H9 (cell line): ENCODE data around the gene OR9I1. TPM values are rescaled to one million over a fixed set of nuclear protein-coding genes. Genes with fewer than 3 reads are reported as not detected.

Experiments
- DNase-seq: peaks from one replicate; pipeline ENCODE4 v3.0.0-alpha.2; 2017
- H2AFZ ChIP-seq: one replicate; pipeline ENCODE4 v1.6.1; 2013; ENCODE audit warnings: mild to moderate bottlenecking, low read length, control low read depth, moderate library complexity
- H2AK5ac ChIP-seq: 2 replicates; pipeline ENCODE4 v1.6.1; 2013; ENCODE audit warnings: low read length, control low read depth, mixed read lengths; ENCODE audit not compliant: insufficient read length
- H2BK120ac ChIP-seq: one replicate; pipeline ENCODE4 v1.6.1; 2013; ENCODE audit warnings: low read depth, mild to moderate bottlenecking, low read length, control low read depth, inconsistent platforms; ENCODE audit not compliant: poor library complexity, severe bottlenecking
- H2BK12ac ChIP-seq: 2 replicates; pipeline ENCODE4 v1.6.1; 2013; ENCODE audit warnings: low read length, control low read depth, mixed read lengths, low read depth; ENCODE audit not compliant: insufficient read length
- H2BK15ac ChIP-seq: 2 replicates; pipeline ENCODE4 v1.6.1; 2013; ENCODE audit warnings: low read depth, low read length, control low read depth
- H2BK20ac ChIP-seq: one replicate; pipeline ENCODE4 v1.6.1; 2013; ENCODE audit warnings: low read depth, mild to moderate bottlenecking, low read length, control low read depth, inconsistent platforms; ENCODE audit not compliant: poor library complexity, severe bottlenecking
- H2BK5ac ChIP-seq: 2 replicates; pipeline ENCODE4 v1.6.1; 2013; ENCODE audit warnings: low read length, control low read depth, mixed read lengths; ENCODE audit not compliant: insufficient read length
- H3K14ac ChIP-seq: 2 replicates; pipeline ENCODE4 v1.6.1; 2013; ENCODE audit warnings: low read length, control low read depth; ENCODE audit not compliant: insufficient read depth
- H3K18ac ChIP-seq: 2 replicates; pipeline ENCODE4 v1.6.1; 2013; ENCODE audit warnings: low read depth, mild to moderate bottlenecking, mixed read lengths, low read length, control low read depth; ENCODE audit not compliant: insufficient read length
- H3K23ac ChIP-seq: 2 replicates; pipeline ENCODE4 v1.6.1; 2013; ENCODE audit warnings: low read length, control low read depth, mixed read lengths, low read depth; ENCODE audit not compliant: insufficient read length
- H3K23me2 ChIP-seq: 2 replicates; pipeline ENCODE4 v1.6.1; 2013; ENCODE audit warnings: low read depth, mild to moderate bottlenecking, mixed read lengths, low read length, control low read depth; ENCODE audit not compliant: insufficient read length, poor library complexity, severe bottlenecking
- H3K27ac ChIP-seq: 2 replicates; pipeline ENCODE4 v1.5.1; 2013; ENCODE audit warnings: low read length, control low read depth, mixed read lengths, low read depth; ENCODE audit not compliant: insufficient read length
- H3K27me3 ChIP-seq: 2 replicates; pipeline ENCODE4 v1.6.1; 2013; ENCODE audit warnings: low read length, control low read depth, inconsistent platforms; ENCODE audit not compliant: insufficient read depth
- H3K4ac ChIP-seq: 2 replicates; pipeline ENCODE4 v1.6.1; 2013; ENCODE audit warnings: low read depth, mild to moderate bottlenecking, control low read depth, inconsistent platforms, low read length, moderate library complexity
- H3K4me1 ChIP-seq: 2 replicates; pipeline ENCODE4 v1.6.1; 2013; ENCODE audit warnings: low read length, control low read depth, inconsistent platforms; ENCODE audit not compliant: insufficient read depth
- H3K4me2 ChIP-seq: 2 replicates; pipeline ENCODE4 v1.6.1; 2013; ENCODE audit warnings: low read length, control low read depth, mixed read lengths; ENCODE audit not compliant: insufficient read length, insufficient read depth
- H3K56ac ChIP-seq: 2 replicates; pipeline ENCODE4 v1.6.1; 2013; ENCODE audit warnings: low read depth, mild to moderate bottlenecking, mixed read lengths, low read length, control low read depth; ENCODE audit not compliant: insufficient read length
- H3K79me1 ChIP-seq: 2 replicates; pipeline ENCODE4 v1.6.1; 2013; ENCODE audit warnings: low read depth, mild to moderate bottlenecking, moderate library complexity, low read length, control low read depth, inconsistent platforms; ENCODE audit not compliant: insufficient read depth, poor library complexity, severe bottlenecking
- H3K79me2 ChIP-seq: 2 replicates; pipeline ENCODE4 v1.6.1; 2013; ENCODE audit warnings: low read length, control low read depth, inconsistent platforms; ENCODE audit not compliant: insufficient read depth
- H3K9ac ChIP-seq: 2 replicates; pipeline ENCODE4 v1.6.1; 2013; ENCODE audit warnings: low read length, control low read depth, mixed read lengths; ENCODE audit not compliant: insufficient read length; ENCODE audit errors: extremely low read depth
- H3K9me3 ChIP-seq: one replicate; pipeline ENCODE4 v1.6.1; 2013; ENCODE audit warnings: low read depth, low read length, inconsistent platforms; ENCODE audit not compliant: control insufficient read depth
- H3T11ph ChIP-seq: one replicate; pipeline ENCODE4 v1.6.1; 2013; ENCODE audit warnings: mild to moderate bottlenecking, low read length, control low read depth, inconsistent platforms
- H4K20me1 ChIP-seq: one replicate; pipeline ENCODE4 v1.6.1; 2013; ENCODE audit not compliant: control insufficient read depth, insufficient read length, insufficient read depth
- H4K5ac ChIP-seq: 2 replicates; pipeline ENCODE4 v1.6.1; 2013; ENCODE audit warnings: low read depth, mild to moderate bottlenecking, mixed read lengths, low read length, control low read depth; ENCODE audit not compliant: insufficient read length
- H4K8ac ChIP-seq: replicated peaks from 2 replicates; pipeline ENCODE4 v1.6.1; 2013; ENCODE audit warnings: low read length, control low read depth, mixed read lengths, low read depth; ENCODE audit not compliant: insufficient read length
- H4K91ac ChIP-seq: 2 replicates; pipeline ENCODE4 v1.6.1; 2013; ENCODE audit warnings: low read depth, mild to moderate bottlenecking, moderate library complexity, mixed read lengths, low read length, control low read depth; ENCODE audit not compliant: insufficient read length
- H3K27ac Mint-ChIP-seq, 3 experiments: 2 replicates in 2 of 3; 3 replicates in 1 of 3; pipeline ENCODE4 v1.8.0; 2020 to 2021; ENCODE audit warnings: mixed read lengths in 3 of 3, mild to moderate bottlenecking in 1 of 3, moderate library complexity in 1 of 3
- H3K27me3 Mint-ChIP-seq: 2 replicates; pipeline ENCODE4 v1.8.0; 2021; ENCODE audit warnings: low read depth, mild to moderate bottlenecking, moderate library complexity, mixed read lengths
- H3K36me3 Mint-ChIP-seq, 3 experiments: 2 replicates in 2 of 3; 3 replicates in 1 of 3; pipeline ENCODE4 v1.8.0; 2020 to 2021; ENCODE audit warnings: low read depth in 3 of 3, mixed read lengths in 3 of 3; ENCODE audit not compliant: insufficient read depth in 1 of 3
- H3K4me1 Mint-ChIP-seq, 2 experiments: 2 replicates each; pipeline ENCODE4 v1.8.0; 2020; ENCODE audit warnings: mixed read lengths in 2 of 2
- H3K4me3 Mint-ChIP-seq, 2 experiments: 2 replicates in 1 of 2; 3 replicates in 1 of 2; pipeline ENCODE4 v1.8.0; 2020 to 2021; ENCODE audit warnings: mild to moderate bottlenecking in 2 of 2, mixed read lengths in 2 of 2, moderate library complexity in 1 of 2
- H3K9me3 Mint-ChIP-seq, 2 experiments: 2 replicates in 1 of 2; 3 replicates in 1 of 2; pipeline ENCODE4 v1.8.0; 2020; ENCODE audit warnings: mild to moderate bottlenecking in 2 of 2, mixed read lengths in 2 of 2, moderate library complexity in 1 of 2
- WGBS: extraction: QIAGEN DNeasy Blood & Tissue Kit; methylation state at CpG from one replicate; pipeline ENCODE4 v1.1.7; 2013; ENCODE audit warnings: missing lambda C conversion rate, low lambda C conversion rate, mixed read lengths; ENCODE audit not compliant: insufficient read length; ENCODE audit errors: extremely low coverage; 5-methylcytosine and 5-hydroxymethylcytosine counted together
- total RNA-seq: library from RNA; stranded (reverse); gene quantifications from 2 replicates; pipeline ENCODE4 v1.2.1, GENCODE V29; 2021
- TF ChIP-seq, protein P1 (sequence below): fragments of 200-600 bp; sonication (generic); conservative IDR thresholded peaks from 3 replicates; pipeline ENCODE4 v1.8.0; 2021; ENCODE audit warnings: antibody characterized with exemption, mild to moderate bottlenecking

The OR9I1 gene
- total RNA-seq, 1 experiment from 2014 or later = not detected

DNA sequence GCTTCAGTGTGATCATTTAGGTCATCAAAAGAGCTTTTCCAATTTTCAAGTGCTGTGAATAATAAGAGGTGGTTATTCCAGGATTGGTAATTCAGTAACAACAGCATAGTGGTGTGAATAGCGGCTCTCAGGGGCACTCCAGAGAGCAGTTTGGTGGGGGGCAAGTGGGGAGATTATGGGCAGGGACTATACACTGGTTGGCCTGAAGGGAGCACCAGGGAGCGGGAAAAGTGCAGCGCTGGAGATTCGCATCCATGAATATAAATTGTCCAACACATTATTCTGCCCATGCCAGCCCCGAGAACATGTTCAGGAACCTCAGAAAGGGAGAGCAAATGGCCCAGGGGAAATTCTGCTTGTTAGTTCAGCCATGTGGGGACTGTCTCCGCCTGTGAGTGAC, 56.7 kb downstream of the OR9I1 start:
- TF ChIP-seq, protein P1, sequence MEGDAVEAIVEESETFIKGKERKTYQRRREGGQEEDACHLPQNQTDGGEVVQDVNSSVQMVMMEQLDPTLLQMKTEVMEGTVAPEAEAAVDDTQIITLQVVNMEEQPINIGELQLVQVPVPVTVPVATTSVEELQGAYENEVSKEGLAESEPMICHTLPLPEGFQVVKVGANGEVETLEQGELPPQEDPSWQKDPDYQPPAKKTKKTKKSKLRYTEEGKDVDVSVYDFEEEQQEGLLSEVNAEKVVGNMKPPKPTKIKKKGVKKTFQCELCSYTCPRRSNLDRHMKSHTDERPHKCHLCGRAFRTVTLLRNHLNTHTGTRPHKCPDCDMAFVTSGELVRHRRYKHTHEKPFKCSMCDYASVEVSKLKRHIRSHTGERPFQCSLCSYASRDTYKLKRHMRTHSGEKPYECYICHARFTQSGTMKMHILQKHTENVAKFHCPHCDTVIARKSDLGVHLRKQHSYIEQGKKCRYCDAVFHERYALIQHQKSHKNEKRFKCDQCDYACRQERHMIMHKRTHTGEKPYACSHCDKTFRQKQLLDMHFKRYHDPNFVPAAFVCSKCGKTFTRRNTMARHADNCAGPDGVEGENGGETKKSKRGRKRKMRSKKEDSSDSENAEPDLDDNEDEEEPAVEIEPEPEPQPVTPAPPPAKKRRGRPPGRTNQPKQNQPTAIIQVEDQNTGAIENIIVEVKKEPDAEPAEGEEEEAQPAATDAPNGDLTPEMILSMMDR = peak; percentile 50
- Histone ChIP-seq H3K27ac (no peak overlapping the region), H2BK12ac (no peak overlapping the region), H2BK15ac (no peak overlapping the region), H3K4ac (no peak overlapping the region), H2BK5ac (no peak overlapping the region), H2AK5ac (no peak overlapping the region), H3T11ph (no peak overlapping the region), H3K79me2 (no peaks in the 10 kb centered on the region), H3K79me1 (no peaks in the 10 kb centered on the region), H3K4me2 (no peak overlapping the region), H2BK20ac (no peak overlapping the region), H3K23ac (no peak overlapping the region), H3K27me3 (no peaks in the 10 kb centered on the region), H4K91ac (no peak overlapping the region), H2AFZ (no peak overlapping the region), H4K20me1 (no peaks in the 10 kb centered on the region), H3K9me3 (no peaks in the 10 kb centered on the region), H3K14ac (no peak overlapping the region), H4K5ac (no peak overlapping the region), H3K23me2 (no peaks in the 10 kb centered on the region), H3K18ac (no peak overlapping the region), H4K8ac (no peak overlapping the region), H3K9ac (no peak overlapping the region), H3K56ac (no peak overlapping the region), H3K4me1 (no peaks in the 10 kb centered on the region), H2BK120ac (no peak overlapping the region)
- no peaks in the 10 kb centered on the region for H3K27me3 Mint-ChIP-seq
- no peaks in the 10 kb centered on the region; a peak in 1 of 5 replicates for H3K9me3 Mint-ChIP-seq
- no peak overlapping the region for H3K27ac Mint-ChIP-seq
- DNase-seq = no peak
- no peaks in the 10 kb centered on the region for H3K36me3 Mint-ChIP-seq
- peaks cover 14% of the 10 kb centered on the region in 2 experiments for H3K4me1 Mint-ChIP-seq
- no CpG with 5 or more reads among the region's 6 CpGs for WGBS
- no peak overlapping the region for H3K4me3 Mint-ChIP-seq
